Left lung (tissue), 10 donors: ENCODE results near the gene HACD2. TPM values are rescaled to one million over a fixed set of nuclear protein-coding genes. Genes with fewer than 3 reads are reported as not detected.
A peak's percentile ranks its signal among the peaks of the same experiment; 100 is the strongest.

Source experiments
- ATAC-seq: fragments of 200-7000 bp; cut with Tn5 transposase; one replicate; pipeline ENCODE4 v1.9.1; 2020; ENCODE audit warnings: moderate library complexity
- DNase-seq, 4 donors: peaks; one replicate each; pipeline ENCODE4 v3.0.0-alpha.2; 2013 to 2020
- H3K27ac ChIP-seq, 2 donors: fragments of 200-600 bp; sonication (generic) in 1 of 2; one replicate each; pipeline versions ENCODE4 v1.5.0 to v1.8.0; 2020 to 2021
- H3K27me3 ChIP-seq, 2 donors: fragments of 200-600 bp; sonication (generic) in 1 of 2; one replicate each; pipeline versions ENCODE4 v1.5.0 to v1.8.0; 2020 to 2021
- H3K36me3 ChIP-seq, 2 donors: fragments of 200-600 bp; sonication (generic) in 1 of 2; one replicate each; pipeline versions ENCODE4 v1.5.0 to v1.8.0; 2020 to 2021
- H3K4me1 ChIP-seq, 2 donors: fragments of 200-600 bp; one replicate each; pipeline ENCODE4 v1.8.0; 2021
- H3K4me3 ChIP-seq, 2 donors: fragments of 200-600 bp; sonication (generic) in 1 of 2; one replicate each; pipeline versions ENCODE4 v1.5.0 to v1.8.0; 2020 to 2021; ENCODE audit warnings: mild to moderate bottlenecking in 1 of 2
- H3K9me3 ChIP-seq, 2 donors: fragments of 200-600 bp; sonication (generic) in 1 of 2; one replicate each; pipeline versions ENCODE4 v1.5.0 to v1.8.0; 2020 to 2021
- CTCF ChIP-seq, 2 donors: fragments of 200-600 bp; sonication (generic) in 1 of 2; IDR thresholded peaks; one replicate each; pipeline versions ENCODE4 v1.5.0 to v1.8.0; 2021; ENCODE audit warnings: antibody characterized with exemption in 2 of 2
- intact Hi-C, 2 donors: fragments of 100-400 bp; cut with DNase I; formaldehyde crosslinking; loops; one replicate each; pipeline versions ENCODE4 v1.11.2 to v1.14.2; 2022
- polyA plus RNA-seq, 6 donors: library from polyadenylated mRNA; unstranded; fragments of 120-200 nt; gene quantifications; one replicate each; pipeline ENCODE4 v1.2.1, GENCODE V29; 2013; ENCODE audit not compliant: insufficient read length in 6 of 6
- total RNA-seq, 2 donors: library from RNA; stranded (reverse); fragmentation: NEBNext Ultra II Directional; extraction: Animal tissue kit (Norgen Biotek cat#: 25700); gene quantifications; one replicate each; pipeline ENCODE4 v1.2.1, GENCODE V29; 2021
- donor health status: DM: no; HTN: yes; CAD: no.
- donor health status: DM: no; HTN: no; CAD: no.

Gene HACD2
- total and polyA plus RNA-seq, 8 donors: 33.6 to 60.9 (median 39.0) TPM

- H3K27me3 ChIP-seq: no peaks in the 10 kb centered on the region
- intact Hi-C loops: no loop called here
- ATAC-seq: no peak
- TF ChIP-seq CTCF (IDR thresholded peaks at IDR 0.05): no peak
- peak overlapping the region in 1 of 2 donors; percentile 46 for H3K27ac ChIP-seq
- no peak for DNase-seq
- no peaks in the 10 kb centered on the region for H3K9me3 ChIP-seq
- peaks cover 0 to 11% of the 10 kb centered on the region in 2 donors for H3K36me3 ChIP-seq
- H3K4me3 ChIP-seq: no peak overlapping the region
- peaks cover 10 to 25% of the 10 kb centered on the region in 2 donors for H3K4me1 ChIP-seq
Measured at GRCh38 chr3:123621186-123621849, 36.5 kb upstream of the HACD2 start.

- ATAC-seq (peak; percentile 47), DNase-seq (peak in 2 of 4 donors; percentile 40 to 49)
- Histone ChIP-seq H3K36me3 (peaks cover 0 to 10% of the 10 kb centered on the region in 2 donors), H3K4me3 (peak overlapping the region in 1 of 2 donors; percentile 9), H3K27ac (peak overlapping the region; percentile 33 to 46), H3K4me1 (peaks cover 10 to 25% of the 10 kb centered on the region in 2 donors), H3K27me3 (no peaks in the 10 kb centered on the region), H3K9me3 (no peaks in the 10 kb centered on the region)
- no peak for TF ChIP-seq CTCF (IDR thresholded peaks at IDR 0.05)
- intact Hi-C loops: no loop called here
Measured at GRCh38 chr3:123620343-123620742, 35.5 kb upstream of the HACD2 start.

- intact Hi-C loops: no loop called here
- peak overlapping the region; percentile 27 to 57 for H3K27ac ChIP-seq
- peak; percentile 56 for ATAC-seq
Measured at GRCh38 chr3:123618768-123619484, 34.1 kb upstream of the HACD2 start.

GRCh38 chr3:123618076-123618708 lies 33.3 kb upstream of the HACD2 start:
- Histone ChIP-seq H3K4me3 (peak overlapping the region in 1 of 2 donors; percentile 19), H3K27ac (peak overlapping the region; percentile 27 to 57), H3K9me3 (no peaks in the 10 kb centered on the region), H3K27me3 (no peaks in the 10 kb centered on the region), H3K36me3 (peaks cover 0 to 26% of the 10 kb centered on the region in 2 donors), H3K4me1 (peaks cover 10 to 25% of the 10 kb centered on the region in 2 donors)
- intact Hi-C loops: no loop called here
- DNase-seq (no peak), ATAC-seq (no peak)
- no peak for TF ChIP-seq CTCF (IDR thresholded peaks at IDR 0.05)

More at GRCh38 chr3:123618768-123619484, 34.1 kb upstream of the HACD2 start:
- no peaks in the 10 kb centered on the region for H3K9me3 ChIP-seq
- H3K36me3 ChIP-seq: peaks cover 0 to 19% of the 10 kb centered on the region in 2 donors
- peaks cover 10 to 25% of the 10 kb centered on the region in 2 donors for H3K4me1 ChIP-seq
- no peak for TF ChIP-seq CTCF (IDR thresholded peaks at IDR 0.05)
- DNase-seq: peak in 3 of 4 donors; percentile 67 to 88 (median 81)
- H3K4me3 ChIP-seq: peak overlapping the region in 1 of 2 donors; percentile 19
- no peaks in the 10 kb centered on the region for H3K27me3 ChIP-seq

GRCh38 chr3:123616593-123616992 lies 31.7 kb upstream of the HACD2 start:
- H3K36me3 ChIP-seq: peaks cover 0 to 30% of the 10 kb centered on the region in 2 donors

More at GRCh38 chr3:123616593-123616992, 31.7 kb upstream of the HACD2 start:
- DNase-seq (no peak), ATAC-seq (no peak)
- Histone ChIP-seq H3K4me3 (no peak overlapping the region), H3K9me3 (no peaks in the 10 kb centered on the region), H3K27me3 (no peaks in the 10 kb centered on the region), H3K27ac (no peak overlapping the region), H3K4me1 (peaks cover 10 to 25% of the 10 kb centered on the region in 2 donors)
- intact Hi-C loops: no loop called here
- TF ChIP-seq CTCF (IDR thresholded peaks at IDR 0.05): no peak
